ENCODE measurements around the gene MRPL42.

Gene MRPL42

DNA sequence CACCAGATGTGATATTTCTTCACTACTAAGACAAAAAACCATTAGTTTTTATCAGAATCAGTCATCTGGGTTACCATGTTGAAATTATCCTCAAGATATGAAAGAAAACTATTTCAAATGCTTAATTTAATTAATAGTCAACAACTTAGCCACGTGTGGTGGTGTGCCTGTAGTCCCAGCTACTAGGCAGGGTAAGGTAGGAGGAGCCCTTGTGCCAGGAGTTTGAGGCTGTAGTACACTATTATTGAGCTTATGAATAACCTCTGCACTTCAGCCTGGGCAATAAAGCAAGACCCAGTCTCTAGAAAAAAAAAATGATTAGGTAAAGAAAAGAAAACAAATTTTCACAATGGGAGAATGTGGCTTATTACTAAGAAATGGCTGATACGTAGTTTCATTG is 33.4 kb downstream of the MRPL42 start:
- no peak for DNase-seq

DNA sequence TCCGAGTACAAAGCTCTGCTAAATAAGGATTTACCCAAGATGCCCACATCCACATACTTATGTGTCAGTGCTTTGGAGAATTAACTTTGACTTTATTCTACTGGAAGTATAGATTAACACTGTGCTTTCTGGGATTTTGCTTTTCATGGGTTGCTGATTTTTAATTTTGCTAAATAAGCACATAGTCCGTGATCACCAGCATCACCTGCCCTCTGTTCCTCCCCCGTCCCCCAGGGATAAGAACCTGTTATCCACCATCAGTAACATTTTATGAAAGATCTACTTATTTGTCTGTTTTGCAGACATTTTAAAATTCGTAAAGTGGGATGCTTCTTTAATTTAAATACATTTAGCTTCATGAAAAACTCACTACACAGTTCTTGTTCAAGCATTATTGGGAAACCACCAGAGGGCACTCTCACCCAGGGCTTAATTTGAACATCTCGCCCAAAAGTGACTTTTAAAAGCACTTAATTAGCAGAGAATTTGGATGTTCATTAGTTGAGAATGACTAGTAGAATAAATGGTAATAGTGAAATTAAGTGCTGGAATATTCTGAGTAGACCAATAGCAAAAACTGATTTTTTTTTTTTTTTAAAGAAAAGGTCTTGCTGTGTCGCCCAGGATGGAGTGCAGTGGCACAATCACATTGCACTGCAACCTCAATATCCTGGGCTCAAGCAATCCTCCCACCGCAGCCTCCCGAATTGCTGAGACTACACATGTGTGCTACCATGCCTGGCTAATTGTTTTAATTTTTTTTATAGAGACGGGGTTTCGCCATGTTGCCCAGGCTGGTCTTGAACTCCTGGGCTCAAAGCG is 35.7 kb downstream of the MRPL42 start:
- DNase-seq: no peak

DNA sequence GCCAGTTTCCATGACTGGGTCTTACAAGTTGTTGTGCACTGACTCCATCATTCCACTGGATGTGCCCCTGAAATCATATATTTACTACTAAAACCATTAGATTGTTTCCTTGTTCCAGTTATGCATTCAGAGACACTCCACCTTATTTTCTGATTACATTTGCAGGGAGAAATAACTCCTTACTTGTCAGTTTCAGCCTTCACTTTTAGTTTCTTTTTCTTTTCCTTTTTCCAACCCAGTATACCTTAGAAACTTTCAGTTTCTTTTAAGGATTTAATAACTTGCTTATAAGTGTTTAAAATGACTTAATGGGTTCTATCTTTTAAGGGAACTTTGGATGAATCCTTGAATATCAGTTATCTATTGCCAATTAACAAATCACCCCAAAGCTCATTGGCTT is 39.9 kb downstream of the MRPL42 start:
- no peak for DNase-seq

DNA sequence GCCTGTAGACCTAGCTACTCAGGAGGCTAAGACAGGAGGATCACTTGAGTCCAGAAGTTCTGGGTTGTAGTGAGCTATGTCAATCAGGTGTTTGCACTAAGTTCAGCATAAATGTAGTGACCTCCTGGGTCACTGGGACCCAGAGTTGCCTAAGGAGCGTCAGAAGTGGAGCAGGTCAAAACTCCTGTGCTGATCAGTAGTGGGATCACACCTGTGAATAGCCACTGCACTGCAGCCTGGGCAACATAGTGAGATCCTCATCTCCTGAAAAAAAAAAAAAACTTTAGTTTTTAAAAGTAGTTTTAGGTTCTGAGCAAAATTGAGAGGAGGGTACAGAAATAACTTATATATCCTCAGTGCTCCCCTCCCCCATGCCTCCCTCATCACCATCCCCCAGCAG is 42.2 kb downstream of the MRPL42 start:
- DNase-seq: no peak

DNA sequence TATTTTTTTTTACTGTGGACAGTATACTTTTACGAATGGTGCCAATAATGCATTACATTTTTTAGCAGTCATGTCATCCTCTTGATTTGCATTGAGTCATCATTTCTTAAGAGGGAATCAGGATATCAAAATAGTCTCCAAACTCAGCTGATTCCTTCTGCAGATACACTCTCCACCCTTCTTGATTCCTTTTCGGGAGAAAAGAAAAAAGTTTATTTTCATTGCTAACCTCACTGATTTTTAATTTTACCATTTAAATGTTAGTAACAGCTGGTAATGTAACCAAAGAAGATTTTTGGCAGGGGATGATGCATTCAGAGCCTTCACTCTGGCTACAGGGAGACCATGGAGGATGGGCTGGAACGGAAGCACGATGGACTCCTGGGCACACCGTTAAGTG is 47.5 kb downstream of the MRPL42 start:
- no peak for DNase-seq

DNA sequence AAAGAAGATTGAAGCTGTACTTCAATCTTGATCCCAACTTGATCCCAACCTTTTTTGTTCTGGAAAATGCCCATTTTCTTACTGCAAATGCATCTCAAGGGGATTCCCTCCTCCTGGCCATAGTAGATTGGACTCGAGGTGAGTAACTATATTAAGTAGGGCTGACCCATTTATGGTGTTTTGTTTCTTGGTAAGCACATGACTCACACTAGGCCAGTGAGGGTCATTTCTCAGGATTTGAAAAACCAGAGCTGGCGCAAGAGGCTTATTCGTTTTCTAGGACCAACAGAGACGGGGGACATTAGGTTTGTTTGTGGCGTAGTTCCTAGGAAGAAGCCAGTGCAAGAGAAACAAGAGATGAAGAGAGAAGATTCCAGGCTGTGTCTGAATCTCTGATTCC is 51.4 kb downstream of the MRPL42 start:
- no peak for DNase-seq

DNA sequence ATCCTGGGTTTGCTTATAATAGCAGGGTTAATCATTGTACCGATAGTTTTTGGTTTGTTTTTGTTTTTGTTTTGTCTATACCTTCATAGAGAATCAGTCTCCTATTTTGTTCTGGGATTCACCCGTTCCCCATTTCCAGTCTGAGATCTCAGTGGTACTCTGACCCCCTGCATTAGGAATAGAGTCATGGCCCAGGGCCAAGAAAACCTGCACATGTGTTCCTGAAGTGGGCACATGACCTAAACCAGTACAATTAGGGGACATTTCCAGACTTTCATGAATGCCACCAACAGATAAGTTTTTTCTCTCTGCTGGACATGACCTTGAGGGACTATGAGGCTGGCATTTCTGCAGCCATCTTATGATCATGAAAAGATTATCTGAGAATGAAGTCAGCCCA is 52.5 kb downstream of the MRPL42 start:
- DNase-seq: no peak

DNA sequence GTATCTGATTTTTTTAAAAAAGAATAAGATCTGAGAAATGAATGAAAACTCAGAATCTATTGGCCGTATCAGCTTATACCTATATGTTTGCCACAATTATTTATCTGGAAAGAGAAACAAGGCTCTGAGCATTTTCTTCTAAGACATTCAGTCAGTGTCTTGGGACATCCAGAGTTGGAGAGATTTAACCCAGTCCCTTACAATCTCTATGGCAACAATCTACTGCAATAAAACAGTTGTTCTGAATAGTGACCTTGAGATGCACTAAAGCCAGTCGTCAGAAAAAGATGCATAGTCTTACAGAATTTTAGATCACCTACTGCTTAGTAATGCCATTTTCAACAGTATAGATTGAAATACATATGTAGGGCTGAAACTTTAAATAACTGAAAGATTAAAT is 53.1 kb downstream of the MRPL42 start:
- no peak for DNase-seq

DNA sequence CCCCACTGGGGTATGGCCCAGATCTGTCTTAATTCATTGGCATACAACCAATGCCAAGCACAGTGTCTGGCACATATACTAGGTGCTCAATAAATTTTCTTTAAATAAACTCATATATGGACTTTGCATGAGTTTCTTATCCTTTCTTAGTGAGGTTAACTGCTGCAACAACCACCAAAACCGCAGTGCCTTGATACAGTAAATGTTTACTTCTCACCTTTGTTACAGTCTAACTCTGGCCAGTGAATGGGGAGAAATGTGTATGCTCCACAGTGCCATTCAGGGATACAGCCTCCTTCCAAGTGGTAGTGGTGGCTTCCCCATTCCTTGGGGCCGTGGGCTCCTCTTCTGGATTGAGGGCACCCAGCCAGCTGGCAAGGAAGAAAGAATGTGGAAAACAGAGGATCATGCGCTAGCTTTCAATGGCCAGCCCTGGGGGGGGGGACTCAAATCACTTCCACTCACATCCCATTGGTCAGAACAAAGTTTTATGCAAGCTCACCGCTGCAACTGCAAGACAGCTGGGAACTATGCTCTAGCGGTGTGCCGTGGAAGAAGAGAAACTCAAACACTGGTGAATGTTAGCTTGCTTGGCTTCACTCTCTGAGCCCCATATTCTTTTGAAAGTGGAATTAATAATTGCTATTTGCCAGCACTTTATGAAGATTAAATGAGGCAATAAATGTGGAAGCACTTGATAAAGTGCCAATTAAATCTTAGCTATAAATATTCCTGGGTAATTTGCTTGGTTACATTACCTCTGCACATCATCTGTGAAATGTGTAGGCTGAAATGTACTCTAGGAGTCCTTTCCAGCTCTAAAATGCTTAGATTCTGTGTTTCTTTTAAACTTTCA is 54.1 kb downstream of the MRPL42 start:
- DNase-seq: no peak

DNA sequence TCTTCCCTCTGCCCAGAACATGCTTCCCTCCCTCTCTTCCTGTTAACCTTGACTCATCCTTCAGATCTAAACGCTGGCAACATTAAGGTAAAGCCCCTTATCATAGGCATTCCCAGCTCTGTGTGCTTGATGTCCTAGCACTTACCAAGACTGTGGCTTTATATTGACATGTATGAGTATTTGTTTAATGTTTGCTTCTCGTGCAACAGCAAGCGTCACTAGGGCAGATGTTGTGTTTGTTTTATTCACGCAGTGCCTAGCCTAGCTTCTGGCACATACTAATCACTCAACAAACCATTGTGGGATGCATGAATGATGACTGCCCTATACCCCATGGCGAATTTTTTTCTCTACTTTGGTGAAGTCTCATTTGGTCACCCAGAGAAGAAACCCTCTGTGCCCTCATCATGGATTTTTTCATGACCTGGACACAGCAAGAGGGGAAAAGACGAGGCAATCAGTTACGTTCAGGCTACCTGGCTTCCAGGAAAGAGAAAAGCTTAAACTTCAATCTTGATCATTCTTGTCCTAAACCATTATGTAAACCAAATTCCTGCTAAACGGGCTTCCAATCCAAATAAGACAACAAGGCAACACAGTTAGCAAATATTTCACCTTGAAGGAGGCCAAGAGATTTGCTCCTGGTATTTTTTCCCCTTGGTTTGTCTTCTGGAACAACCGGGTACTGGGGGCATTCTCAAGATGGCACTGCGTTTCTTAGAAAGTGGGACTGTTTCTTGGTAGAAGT is 57.2 kb downstream of the MRPL42 start:
- no peak for DNase-seq

DNA sequence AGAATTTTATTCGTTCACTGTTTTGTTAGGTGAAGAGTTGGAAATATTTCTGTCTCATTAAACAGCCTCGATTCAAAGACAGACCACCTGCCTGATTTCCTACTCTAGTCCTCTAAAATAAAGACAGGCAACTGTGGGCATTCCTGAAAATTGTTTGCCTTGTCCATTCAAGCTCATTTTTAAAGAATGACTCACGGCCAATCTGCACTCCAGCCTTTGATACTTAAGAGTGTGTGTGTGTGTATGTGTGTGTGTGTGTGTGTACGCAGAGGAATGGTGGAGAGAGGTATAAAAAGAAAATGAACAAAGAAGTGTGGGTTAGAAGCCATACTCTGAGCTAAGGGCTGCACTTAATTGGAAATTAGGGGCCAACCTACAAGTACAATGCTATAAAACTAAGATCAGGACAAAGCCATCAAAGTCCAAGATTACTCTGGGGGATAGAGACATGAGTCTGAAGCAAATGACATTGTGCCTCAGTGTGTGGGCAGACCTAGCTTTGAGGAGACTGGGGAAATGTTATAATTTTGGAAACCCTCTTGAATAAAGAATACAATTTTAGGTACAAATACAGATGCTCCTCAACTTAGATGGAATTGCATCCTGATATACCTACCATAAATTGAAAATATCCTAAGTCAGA is 59.6 kb downstream of the MRPL42 start:
- DNase-seq: no peak

DNA sequence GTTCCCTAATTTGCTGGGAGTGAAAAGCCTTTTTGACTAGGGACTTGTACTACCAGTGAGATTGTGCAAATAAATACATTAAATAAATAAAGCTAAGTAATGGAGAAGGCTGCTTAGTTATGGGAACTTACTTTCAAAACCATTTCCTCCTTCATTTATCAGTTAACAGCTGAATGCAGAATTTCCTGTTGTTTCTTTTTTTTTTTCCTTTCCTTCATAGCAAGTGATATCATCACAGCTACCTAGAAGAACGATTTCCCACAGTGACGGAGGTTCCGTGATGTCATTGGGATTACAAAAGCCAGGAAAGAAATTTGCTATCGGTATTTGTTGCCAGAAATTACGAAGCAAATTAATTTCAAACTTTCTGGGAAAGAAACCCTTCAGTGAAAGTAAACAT is 63.0 kb downstream of the MRPL42 start:
- DNase-seq: no peak

DNA sequence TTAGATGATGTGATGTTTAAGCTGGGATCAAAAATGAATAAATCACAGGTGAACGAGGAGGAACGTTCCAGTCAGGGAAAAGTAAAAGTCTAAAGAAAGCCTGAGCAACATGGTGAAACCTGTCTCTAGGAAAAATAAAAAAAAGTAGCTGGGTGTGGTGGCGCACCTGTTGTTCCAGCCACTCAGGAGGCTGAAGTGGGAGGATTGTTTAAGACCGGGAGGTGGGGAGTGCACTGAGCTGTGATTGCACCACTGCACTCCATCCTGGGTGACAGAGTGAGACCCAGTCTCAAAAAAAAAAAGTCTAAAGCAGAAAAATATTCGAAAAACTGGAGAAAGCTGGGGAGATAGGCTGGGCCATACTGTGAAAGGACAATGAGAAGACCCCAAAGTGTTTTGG is 66.0 kb downstream of the MRPL42 start:
- no peak for DNase-seq

DNA sequence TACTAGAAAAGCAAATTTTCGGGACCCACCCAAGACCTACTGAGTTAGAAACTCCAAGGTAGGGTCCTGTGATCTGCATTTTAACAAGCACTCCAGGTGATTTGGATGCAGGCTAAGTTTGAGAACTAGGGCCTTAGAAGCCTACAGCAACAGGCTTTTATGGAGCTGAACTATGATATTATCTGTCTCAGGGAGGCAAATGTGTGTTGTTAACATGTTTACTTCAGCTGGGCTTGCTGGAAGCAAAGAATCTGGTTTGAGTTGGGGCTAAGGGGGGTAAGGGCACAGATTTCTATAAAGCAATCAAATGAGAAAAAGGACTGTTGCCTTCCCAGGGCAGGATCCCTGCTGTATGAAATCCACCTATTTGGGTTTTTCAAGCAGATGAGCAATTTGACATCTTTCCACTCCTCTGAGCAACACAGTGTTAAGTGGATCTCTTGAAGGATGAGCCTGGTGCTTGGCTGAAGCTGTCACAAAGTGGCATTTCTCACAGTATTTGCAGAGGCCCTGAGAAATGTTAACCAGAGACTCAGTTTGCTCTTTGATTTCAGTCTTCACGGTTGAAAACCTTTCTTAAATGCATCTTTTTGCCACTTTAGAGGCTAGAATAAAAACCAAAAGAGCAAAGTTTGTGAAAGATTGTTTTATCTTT is 68.9 kb downstream of the MRPL42 start:
- no peak for DNase-seq

DNA sequence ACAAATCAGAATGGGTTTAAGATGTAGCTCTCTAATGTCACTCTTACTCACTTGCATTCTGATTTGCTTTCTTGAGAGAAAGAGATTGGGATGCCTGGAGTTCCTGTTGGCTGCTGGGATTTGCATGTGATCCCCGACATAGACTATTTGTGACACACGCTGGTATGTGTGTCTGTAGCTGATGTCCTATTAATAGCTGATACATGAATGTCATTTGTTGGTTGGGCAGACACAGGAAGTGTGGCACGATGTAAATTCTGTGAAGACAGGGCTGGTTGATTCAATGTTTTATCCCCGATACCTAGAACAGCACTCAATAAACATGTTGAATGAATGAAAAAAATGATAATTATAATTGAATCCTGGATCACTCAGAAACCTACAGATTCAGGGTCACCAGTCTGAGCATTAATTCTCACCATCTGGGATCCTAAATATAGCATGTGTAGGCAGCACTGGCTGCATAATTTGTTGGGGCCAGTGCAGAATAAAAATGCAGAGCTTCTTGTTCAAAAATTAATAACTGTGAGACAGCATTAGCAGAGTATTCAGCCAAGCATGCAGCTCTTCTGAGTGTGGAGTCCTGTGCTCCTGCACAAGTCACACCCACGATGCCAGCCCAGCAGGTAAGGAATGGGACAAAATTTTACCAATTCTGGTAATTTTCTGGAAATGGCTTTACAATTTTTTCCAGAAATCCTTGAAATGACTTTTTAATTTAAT is 69.6 kb downstream of the MRPL42 start:
- DNase-seq: no peak

DNA sequence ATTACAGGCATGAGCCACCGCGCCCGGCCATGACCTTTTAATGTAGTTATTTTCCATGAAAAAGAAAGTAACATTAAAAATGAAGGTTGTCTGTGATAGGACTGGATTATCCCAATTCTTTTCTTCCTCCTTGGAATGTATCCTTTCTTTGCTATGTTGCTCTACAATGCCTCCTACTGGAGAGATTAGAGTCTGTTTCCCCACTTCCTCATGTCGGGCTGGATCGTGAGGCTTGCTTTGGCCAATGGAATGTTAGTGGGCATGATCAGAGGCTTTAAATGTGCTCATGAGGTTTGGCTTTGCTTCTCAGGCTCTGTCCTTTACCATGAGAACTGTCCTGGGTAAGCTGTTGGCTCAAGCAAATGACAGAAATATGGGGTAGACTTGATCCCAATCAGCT is 70.5 kb downstream of the MRPL42 start:
- DNase-seq: no peak

DNA sequence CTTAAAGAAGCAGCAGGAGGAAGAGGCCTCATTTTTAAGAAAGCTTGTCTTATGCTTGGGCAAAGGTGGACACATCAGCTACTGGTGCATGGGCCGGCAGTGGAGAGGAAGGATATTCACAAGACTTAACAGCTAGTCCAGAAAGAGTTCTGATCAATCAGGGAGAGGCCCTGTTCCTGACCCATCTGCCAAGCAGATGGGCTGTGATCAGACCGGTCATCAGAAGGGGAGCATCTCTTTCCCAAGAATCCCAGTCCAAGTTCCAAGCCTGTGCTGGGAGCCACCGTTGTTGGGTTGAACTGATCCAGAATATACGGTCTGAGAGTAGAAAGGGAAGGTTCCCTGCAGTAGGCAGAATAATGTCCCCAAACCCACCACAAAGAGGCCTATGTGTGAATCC is 72.5 kb downstream of the MRPL42 start:
- no peak for DNase-seq

DNA sequence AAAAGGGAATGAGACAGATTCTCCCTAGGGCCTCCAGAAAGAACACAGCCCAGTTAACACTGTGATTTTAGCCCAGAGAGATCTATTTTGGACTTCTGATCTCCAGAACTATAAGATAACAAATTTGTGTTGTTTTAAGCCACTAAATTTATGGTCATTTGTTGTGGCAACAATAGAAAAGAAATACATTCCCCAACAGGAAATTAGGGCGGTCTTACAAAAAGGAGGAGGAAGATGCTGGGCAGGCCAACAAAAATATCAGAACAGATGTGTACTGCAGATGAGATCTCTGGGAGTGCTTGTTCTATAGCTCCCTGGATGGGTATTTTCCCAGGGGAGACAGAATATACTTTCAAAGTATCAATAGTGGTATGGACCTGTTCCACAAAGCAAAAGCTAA is 73.2 kb downstream of the MRPL42 start:
- DNase-seq: no peak

DNA sequence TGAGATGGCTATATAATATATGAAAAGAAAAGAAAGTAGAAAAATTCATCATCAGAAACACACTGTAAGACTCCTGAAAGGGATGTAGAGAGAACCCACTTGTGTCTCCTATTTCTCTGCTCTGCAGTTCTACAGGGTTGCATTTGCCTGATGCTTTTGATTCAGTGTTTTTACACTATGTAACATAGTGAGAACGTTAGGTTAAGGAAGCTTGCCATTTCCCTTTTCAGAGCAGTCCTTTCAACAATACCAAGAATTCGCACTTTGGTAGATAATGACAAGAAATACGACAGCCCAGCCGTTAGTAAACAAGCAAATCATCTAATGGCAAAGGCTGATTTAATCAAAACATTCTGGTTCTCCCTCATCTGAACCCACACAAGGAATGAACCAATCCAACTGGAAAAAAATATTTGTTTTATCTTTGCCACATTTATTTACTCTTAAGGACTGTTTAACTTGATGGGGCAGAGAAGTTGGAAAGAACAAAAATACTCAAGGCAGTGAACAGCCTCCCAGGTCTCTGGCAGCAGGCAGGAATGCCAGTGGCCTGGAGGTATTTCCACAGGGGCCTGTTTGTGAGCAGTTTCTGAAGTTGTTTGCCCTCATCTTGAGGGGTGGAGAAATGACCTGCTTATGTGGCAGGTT is 74.4 kb downstream of the MRPL42 start:
- no peak for DNase-seq

DNA sequence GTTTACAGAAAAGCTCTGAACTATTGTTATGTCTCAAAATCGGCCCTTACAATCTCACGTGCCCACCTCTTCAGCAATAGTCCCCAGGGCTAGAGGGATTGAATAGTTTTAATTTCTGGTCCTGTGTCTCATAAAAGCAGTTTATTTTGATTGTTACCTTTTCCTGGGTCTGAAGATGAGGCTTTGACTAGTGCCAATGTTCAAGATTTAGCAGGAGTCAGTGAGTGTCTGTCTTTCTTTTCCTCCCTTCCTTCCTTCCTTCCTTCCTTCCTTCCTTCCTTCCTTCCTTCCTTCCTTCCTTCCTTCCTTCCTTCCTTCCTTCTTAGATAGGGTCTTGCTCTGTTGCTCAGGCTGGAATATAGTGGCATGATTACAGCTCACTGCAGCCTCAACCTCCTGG is 80.5 kb downstream of the MRPL42 start:
- no peak for DNase-seq

DNA sequence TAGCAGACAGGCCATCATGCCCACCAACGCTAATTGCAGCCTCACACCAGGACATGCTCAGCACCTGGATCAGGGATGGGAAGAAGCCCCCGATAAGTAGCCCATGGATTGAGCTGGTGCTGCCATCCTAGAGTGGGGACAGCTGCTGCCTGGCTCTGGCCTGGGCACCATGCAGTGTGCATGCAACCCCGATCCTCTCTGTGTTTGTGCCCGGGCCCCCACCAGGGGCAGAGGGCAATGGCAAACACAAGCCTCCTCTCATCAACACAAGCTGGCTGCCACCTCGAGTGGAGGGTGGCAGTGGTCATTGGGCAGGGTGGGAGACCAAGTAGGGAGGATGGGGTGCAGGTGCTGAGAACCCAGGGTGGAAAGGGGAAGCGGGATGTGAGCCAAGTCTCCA is 81.9 kb downstream of the MRPL42 start:
- no peak for DNase-seq

Measured in NCI-H1048 (cell line).